Panc1 (cell line): Measurements from ENCODE around the gene PTPRE.

Experiments used
- CTCF ChIP-seq: fragments of 450-650 bp; IDR thresholded peaks from 2 replicates; pipeline ENCODE4 v1.5.1; 2017; ENCODE audit warnings: mild to moderate bottlenecking
- POLR2AphosphoS5 ChIP-seq: IDR thresholded peaks from 2 replicates; pipeline ENCODE4 v1.6.1; 2012; ENCODE audit warnings: mild to moderate bottlenecking, low read depth, low read length, moderate library complexity
- REST ChIP-seq, 2 experiments: IDR thresholded peaks; 2 replicates each; pipeline ENCODE4 v1.6.1; 2011 to 2012; ENCODE audit warnings: low read depth in 2 of 2, control low read depth in 1 of 2, low read length in 1 of 2, mild to moderate bottlenecking in 1 of 2, moderate library complexity in 1 of 2; ENCODE audit not compliant: insufficient read depth in 1 of 2
- SIN3A ChIP-seq: IDR thresholded peaks from 2 replicates; pipeline ENCODE4 v1.6.1; 2012; ENCODE audit warnings: low read depth, mild to moderate bottlenecking, low read length, moderate library complexity, borderline replicate concordance; ENCODE audit not compliant: insufficient read depth
- TCF7L2 ChIP-seq: IDR thresholded peaks from 2 replicates; pipeline ENCODE4 v1.6.1; 2011; ENCODE audit warnings: mild to moderate bottlenecking, low read depth, low read length, inconsistent platforms

GRCh38 chr10:127932521-127933270 is 25.8 kb downstream of the PTPRE start:
- TF ChIP-seq CTCF (no peak), POLR2AphosphoS5 (no peak), SIN3A (no peak), REST (IDR thresholded peaks at IDR 0.05; ENCODE audit: insufficient read depth in 1 of 2, low read depth in 2 of 2, low read length in 1 of 2) (no peak), TCF7L2 (no peak)
